Spleen (tissue), 11 donors: Measurements from ENCODE around the gene CENPP. TPM values are rescaled to one million over a fixed set of nuclear protein-coding genes. Genes with fewer than 3 reads are reported as not detected.
A peak's percentile ranks its signal among the peaks of the same experiment; 100 is the strongest.
"Not testable (repeated sequence)": the region's sequence is repeated elsewhere in the genome, so short reads cannot be mapped to it uniquely, and the experiment has no call there.

Source experiments
- DNase-seq: peaks from one replicate; pipeline ENCODE4 v3.0.0-alpha.2; 2020
- H3K27ac ChIP-seq, 8 donors: fragments of 200-600 bp; sonication (generic) in 7 of 8; 1 replicate in 4 of 8; 2 replicates in 4 of 8; pipeline versions ENCODE4 v1.5.0 to v1.8.0; 2016 to 2021; ENCODE audit warnings: inconsistent platforms in 4 of 8, mild to moderate bottlenecking in 4 of 8, moderate library complexity in 1 of 8
- H3K27me3 ChIP-seq, 7 donors: fragments of 200-600 bp; sonication (generic) in 6 of 7; replicated peaks in 1 of 7; 1 replicate in 4 of 7; 2 replicates in 3 of 7; pipeline versions ENCODE4 v1.5.0 to v1.8.0; 2016 to 2021; ENCODE audit warnings: inconsistent platforms in 3 of 7, mild to moderate bottlenecking in 1 of 7
- H3K36me3 ChIP-seq, 6 donors: fragments of 200-600 bp; sonication (generic) in 5 of 6; 1 replicate in 4 of 6; 2 replicates in 2 of 6; pipeline versions ENCODE4 v1.5.0 to v1.8.0; 2016 to 2021; ENCODE audit warnings: inconsistent platforms in 2 of 6
- H3K4me1 ChIP-seq, 6 donors: fragments of 200-600 bp; sonication (generic) in 5 of 6; 1 replicate in 3 of 6; 2 replicates in 3 of 6; pipeline versions ENCODE4 v1.5.0 to v1.8.0; 2016 to 2021; ENCODE audit warnings: inconsistent platforms in 3 of 6
- H3K4me3 ChIP-seq, 8 donors: fragments of 200-600 bp; sonication (generic) in 7 of 8; 1 replicate in 4 of 8; 2 replicates in 4 of 8; pipeline versions ENCODE4 v1.5.0 to v1.8.0; 2016 to 2021; ENCODE audit warnings: inconsistent platforms in 4 of 8, mild to moderate bottlenecking in 4 of 8, moderate library complexity in 2 of 8
- H3K9me3 ChIP-seq, 8 donors: fragments of 200-600 bp; sonication (generic) in 7 of 8; 1 replicate in 4 of 8; 2 replicates in 4 of 8; pipeline versions ENCODE4 v1.5.0 to v1.8.0; 2016 to 2021; ENCODE audit warnings: inconsistent platforms in 4 of 8
- POLR2A ChIP-seq, 3 donors: fragments of 450-650 bp; IDR thresholded peaks; one replicate each; pipeline ENCODE4 v1.5.1; 2017; ENCODE audit warnings: antibody characterized with exemption in 3 of 3, mild to moderate bottlenecking in 1 of 3
- POLR2AphosphoS5 ChIP-seq, 3 donors: sonication (generic); formaldehyde crosslinking; IDR thresholded peaks; one replicate each; pipeline ENCODE4 v1.5.1; 2017; ENCODE audit warnings: antibody characterized with exemption in 3 of 3
- WGBS, 5 donors: extraction: QIAGEN DNeasy Blood & Tissue Kit in 3 of 5; methylation state at CpG; one replicate each; pipeline versions ENCODE4 v1.1.5 to v1.1.7; 2013 to 2018; 5-methylcytosine and 5-hydroxymethylcytosine counted together
- intact Hi-C: fragments of 100-400 bp; cut with DNase I; formaldehyde crosslinking; loops from one replicate; pipeline ENCODE4 v1.15.0; 2023; ENCODE audit warnings: low total_unique reads
- polyA plus RNA-seq, 3 donors: library from polyadenylated mRNA; stranded (reverse); fragments of 200-250 nt; gene quantifications; one replicate each; pipeline ENCODE4 v1.2.1, GENCODE V29; 2013
- total RNA-seq, 7 donors: library from RNA; depleted of rRNA in 3 of 7; stranded (reverse); fragments of >200 nt in 3 of 7; fragmentation: NEBNext Ultra II Directional in 4 of 7; extraction: Animal tissue kit (Norgen Biotek cat#: 25700) in 4 of 7; gene quantifications; one replicate each; pipeline versions ENCODE4 v1.1.0 to v1.2.1, GENCODE V29; 2016 to 2021
- TF ChIP-seq, protein P1 (sequence below), 11 experiments: fragments of 200-600 bp in 7 of 11; fragments of 450-650 bp in 4 of 11; sonication (generic) in 4 of 11; IDR thresholded peaks in 8 of 11; conservative IDR thresholded peaks in 3 of 11; 1 replicate in 7 of 11; 2 replicates in 4 of 11; pipeline versions ENCODE4 v1.4.0 to v1.8.0; 2016 to 2021; ENCODE audit warnings: antibody characterized with exemption in 11 of 11, inconsistent platforms in 4 of 11, mild to moderate bottlenecking in 1 of 11
- donor health status: healthy with polysubstance abuse.
- donor health status: DM: no; HTN: no; CAD: no; lungs with moderate emphysema.
- donor health status: DM: no; HTN: no; CAD: no.
- donor health status: Bipolar disorder and iron deficiency.
- donor health status: healthy.
- donor health status: DM: no; HTN: no; CAD: no.
- donor health status: DM: yes; HTN: yes; CAD: no.

CENPP gene
- total and polyA plus RNA-seq, 10 donors, result 1.7 to 15.8 (median 6.2) TPM

GRCh38 chr9:92564504-92564903 lies 238.8 kb downstream of the CENPP start:
- no peak overlapping the region for H3K27ac ChIP-seq
- TF ChIP-seq POLR2A (IDR thresholded peaks at IDR 0.05), result no peak
- DNase-seq, result no peak

GRCh38 chr9:92564982-92565381 lies 239.2 kb downstream of the CENPP start:
- DNase-seq, result no peak
- no peaks in the 10 kb centered on the region for H3K36me3 ChIP-seq
- H3K27ac ChIP-seq, result no peak overlapping the region

More at GRCh38 chr9:92564504-92564903, 238.8 kb downstream of the CENPP start:
- intact Hi-C loops, result no loop called here
- no peaks in the 10 kb centered on the region for H3K36me3 ChIP-seq
- no peaks in the 10 kb centered on the region for H3K27me3 ChIP-seq
- H3K4me3 ChIP-seq, result no peak overlapping the region
- peaks cover 2 to 35% (median 29%) of the 10 kb centered on the region in 8 donors for H3K9me3 ChIP-seq
- no peaks in the 10 kb centered on the region for H3K4me1 ChIP-seq

DNA sequence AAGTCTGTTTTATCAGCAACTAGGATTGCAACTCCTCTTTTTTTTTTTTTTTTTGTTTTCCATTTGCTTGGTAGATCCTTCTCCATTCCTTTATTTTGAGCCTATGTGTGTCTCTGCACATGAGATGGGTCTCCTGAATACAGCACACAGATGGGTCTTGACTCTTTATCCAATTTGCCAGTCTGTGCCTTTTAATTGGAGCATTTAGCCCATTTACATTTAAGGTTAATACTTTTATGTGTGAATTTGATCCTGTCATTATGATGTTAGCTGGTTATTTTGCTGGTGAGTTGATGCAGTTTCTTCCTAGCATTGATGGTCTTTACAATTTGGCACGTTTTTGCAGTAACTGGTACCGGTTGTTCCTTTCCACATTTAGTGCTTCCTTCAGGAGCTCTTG lies 246.1 kb downstream of the CENPP start:
- H3K4me1 ChIP-seq, H3K4me3 ChIP-seq, H3K36me3 ChIP-seq, intact Hi-C loops, DNase-seq, H3K27ac ChIP-seq, H3K27me3 ChIP-seq: not testable (repeated sequence)
- WGBS, 5 donors, result 87 to 98% (median 95%) methylated on average over 2 of the region's 2 CpGs
- peaks cover under 1 to 31% (median 20%) of the 10 kb centered on the region in 8 donors for H3K9me3 ChIP-seq

More at GRCh38 chr9:92564982-92565381, 239.2 kb downstream of the CENPP start:
- no peak overlapping the region for H3K4me3 ChIP-seq
- no peaks in the 10 kb centered on the region for H3K27me3 ChIP-seq
- no peaks in the 10 kb centered on the region for H3K4me1 ChIP-seq
- intact Hi-C loops, result no loop called here
- H3K9me3 ChIP-seq, result peaks cover 2 to 37% (median 29%) of the 10 kb centered on the region in 8 donors
- TF ChIP-seq, protein P1, sequence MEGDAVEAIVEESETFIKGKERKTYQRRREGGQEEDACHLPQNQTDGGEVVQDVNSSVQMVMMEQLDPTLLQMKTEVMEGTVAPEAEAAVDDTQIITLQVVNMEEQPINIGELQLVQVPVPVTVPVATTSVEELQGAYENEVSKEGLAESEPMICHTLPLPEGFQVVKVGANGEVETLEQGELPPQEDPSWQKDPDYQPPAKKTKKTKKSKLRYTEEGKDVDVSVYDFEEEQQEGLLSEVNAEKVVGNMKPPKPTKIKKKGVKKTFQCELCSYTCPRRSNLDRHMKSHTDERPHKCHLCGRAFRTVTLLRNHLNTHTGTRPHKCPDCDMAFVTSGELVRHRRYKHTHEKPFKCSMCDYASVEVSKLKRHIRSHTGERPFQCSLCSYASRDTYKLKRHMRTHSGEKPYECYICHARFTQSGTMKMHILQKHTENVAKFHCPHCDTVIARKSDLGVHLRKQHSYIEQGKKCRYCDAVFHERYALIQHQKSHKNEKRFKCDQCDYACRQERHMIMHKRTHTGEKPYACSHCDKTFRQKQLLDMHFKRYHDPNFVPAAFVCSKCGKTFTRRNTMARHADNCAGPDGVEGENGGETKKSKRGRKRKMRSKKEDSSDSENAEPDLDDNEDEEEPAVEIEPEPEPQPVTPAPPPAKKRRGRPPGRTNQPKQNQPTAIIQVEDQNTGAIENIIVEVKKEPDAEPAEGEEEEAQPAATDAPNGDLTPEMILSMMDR (IDR thresholded peaks at IDR 0.05 in 8 of 11, conservative IDR thresholded peaks at IDR 0.05 in 3 of 11), result no peak
- TF ChIP-seq POLR2A (IDR thresholded peaks at IDR 0.05), result no peak
- no peak for TF ChIP-seq POLR2AphosphoS5 (IDR thresholded peaks at IDR 0.05)
- WGBS, 5 donors, result 89 to 96% (median 90%) methylated on average over 2 of the region's 2 CpGs

DNA sequence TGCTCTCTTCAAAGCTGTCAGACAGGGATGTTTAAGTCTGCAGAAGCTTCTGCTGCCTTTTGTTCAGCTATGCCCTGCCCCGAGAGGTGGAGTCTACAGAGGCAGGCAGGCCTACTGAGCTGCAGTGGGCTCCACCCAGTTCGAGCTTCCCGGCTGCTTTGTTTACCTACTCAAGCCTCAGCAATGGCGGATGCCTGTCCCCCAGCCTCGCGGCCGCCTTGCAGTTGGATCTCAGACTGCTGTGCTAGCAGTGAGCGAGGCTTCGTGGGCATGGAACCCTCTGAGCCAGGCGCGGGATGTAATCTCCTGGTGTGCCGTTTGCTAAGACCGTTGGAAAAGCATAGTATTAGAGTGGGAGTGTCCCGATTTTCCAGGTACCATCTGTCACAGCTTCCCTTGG lies 247.9 kb downstream of the CENPP start:
- H3K4me3 ChIP-seq, H3K4me1 ChIP-seq, H3K27me3 ChIP-seq, intact Hi-C loops, H3K27ac ChIP-seq, H3K36me3 ChIP-seq, DNase-seq: not testable (repeated sequence)
- WGBS, 5 donors, result 96 to 99% (median 99%) methylated on average over 14 of the region's 14 CpGs
- H3K9me3 ChIP-seq, result peaks cover 0 to 23% (median 7%) of the 10 kb centered on the region in 8 donors

DNA sequence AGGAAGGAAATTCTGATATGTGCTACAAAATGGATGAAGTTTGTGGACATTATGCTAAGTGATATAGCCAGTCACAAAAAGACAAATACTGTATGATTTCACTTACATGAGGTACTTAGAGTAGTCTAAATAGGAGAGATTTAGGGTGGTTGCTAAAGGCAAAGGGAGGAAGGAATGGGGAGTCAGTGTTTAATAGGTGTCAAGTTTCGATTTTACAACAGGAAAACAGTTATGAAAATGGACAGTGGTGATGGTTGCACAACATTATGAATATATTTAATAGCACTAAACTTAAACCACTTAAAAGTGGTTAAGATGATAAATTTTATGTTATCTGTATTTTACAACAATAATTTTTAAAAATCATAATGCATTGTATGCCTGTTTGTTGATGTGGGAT lies 250.4 kb downstream of the CENPP start:
- intact Hi-C loops, result no loop called here
- H3K4me1 ChIP-seq, result no peaks in the 10 kb centered on the region
- no peak overlapping the region for H3K27ac ChIP-seq
- peaks cover 0 to 13% (median 7%) of the 10 kb centered on the region in 8 donors for H3K9me3 ChIP-seq
- TF ChIP-seq, protein P1 (IDR thresholded peaks at IDR 0.05 in 8 of 11, conservative IDR thresholded peaks at IDR 0.05 in 3 of 11), result no peak
- TF ChIP-seq POLR2AphosphoS5 (IDR thresholded peaks at IDR 0.05) (no peak), POLR2A (IDR thresholded peaks at IDR 0.05) (no peak)
- no peaks in the 10 kb centered on the region for H3K27me3 ChIP-seq
- 20 to 63% (median 43%) methylated on average over 1 of the region's 1 CpG for WGBS, 5 donors
- no peaks in the 10 kb centered on the region for H3K36me3 ChIP-seq
- no peak overlapping the region for H3K4me3 ChIP-seq
- DNase-seq, result no peak

DNA sequence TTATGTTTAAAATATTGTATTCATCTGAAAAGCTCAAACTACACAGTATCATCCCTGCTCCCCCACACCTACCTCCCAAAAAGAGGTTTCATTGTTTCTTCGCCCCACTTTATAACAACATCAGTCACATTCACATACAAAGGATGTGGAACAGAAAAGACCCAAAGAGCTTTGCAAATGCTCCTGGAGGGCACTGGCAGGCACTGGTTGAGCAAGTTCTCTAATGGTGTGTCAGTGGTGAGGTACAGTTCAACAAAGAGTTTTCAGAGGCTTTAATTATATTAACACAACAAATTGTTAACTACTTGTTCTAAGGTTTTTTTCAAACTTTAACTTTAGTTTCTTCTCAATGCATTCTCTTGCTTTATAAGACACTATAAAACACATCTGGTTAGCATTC lies 264.2 kb downstream of the CENPP start:
- H3K9me3 ChIP-seq, result peaks cover 0 to 14% (median 12%) of the 10 kb centered on the region in 8 donors
- no peak for DNase-seq
- peak overlapping the region in 1 of 8 donors; percentile 4 for H3K27ac ChIP-seq
- TF ChIP-seq POLR2AphosphoS5 (IDR thresholded peaks at IDR 0.05) (no peak), POLR2A (IDR thresholded peaks at IDR 0.05) (no peak)
- TF ChIP-seq, protein P1 (IDR thresholded peaks at IDR 0.05 in 8 of 11, conservative IDR thresholded peaks at IDR 0.05 in 3 of 11), result no peak
- H3K36me3 ChIP-seq, result no peaks in the 10 kb centered on the region
- WGBS, 5 donors, result 72 to 97% (median 85%) methylated on average over 1 of the region's 1 CpG
- no peak overlapping the region for H3K4me3 ChIP-seq
- intact Hi-C loops, result no loop called here
- no peaks in the 10 kb centered on the region for H3K27me3 ChIP-seq
- H3K4me1 ChIP-seq, result peaks cover 0 to 18% (median 6%) of the 10 kb centered on the region in 6 donors
